HepG2 (cell line): ENCODE measurements around the gene MCF2L. TPM values are rescaled to one million over a fixed set of nuclear protein-coding genes. Genes with fewer than 3 reads are reported as not detected.
A peak's percentile ranks its signal among the peaks of the same experiment; 100 is the strongest.

Experiments
- CHD2 ChIP-seq: IDR thresholded peaks from 2 replicates; pipeline ENCODE4 v1.6.1; 2011; ENCODE audit warnings: low read depth, low read length, improper control_type of control experiment
- CSRNP2 ChIP-seq: sonication (generic); formaldehyde crosslinking; conservative IDR thresholded peaks from 2 replicates; pipeline ENCODE4 v1.8.0; 2022; ENCODE audit warnings: low read depth, missing genetic modification reagents
- DNMT3B ChIP-seq: conservative IDR thresholded peaks from 2 replicates; pipeline ENCODE4 v1.6.1; 2016; ENCODE audit warnings: missing biosample characterization, control low read depth
- EZH2 ChIP-seq: conservative IDR thresholded peaks from 2 replicates; pipeline ENCODE4 v1.6.1; 2012; ENCODE audit warnings: mild to moderate bottlenecking, low read depth, low read length, moderate library complexity
- FOSL2 ChIP-seq: sonication (generic); formaldehyde crosslinking; IDR thresholded peaks from 2 replicates; pipeline ENCODE4 v1.4.0; 2020; ENCODE audit warnings: missing genetic modification reagents
- FOXO1 ChIP-seq: sonication (generic); formaldehyde crosslinking; IDR thresholded peaks from 2 replicates; pipeline ENCODE4 v1.4.0; 2020; ENCODE audit warnings: missing genetic modification reagents
- GABPA ChIP-seq, 2 experiments: IDR thresholded peaks; 2 replicates each; pipeline ENCODE4 v1.6.1; 2011 to 2016; ENCODE audit warnings: low read depth in 2 of 2, low read length in 1 of 2, missing biosample characterization in 1 of 2, missing genetic modification characterization in 1 of 2
- HNF4A ChIP-seq: sonication (generic); formaldehyde crosslinking; IDR thresholded peaks from 2 replicates; pipeline ENCODE4 v1.4.0; 2020; ENCODE audit warnings: missing genetic modification reagents
- ISX ChIP-seq: sonication (generic); formaldehyde crosslinking; conservative IDR thresholded peaks from 2 replicates; pipeline ENCODE4 v1.5.0; 2020; ENCODE audit warnings: missing genetic modification reagents
- KMT2A ChIP-seq: sonication (generic); formaldehyde crosslinking; IDR thresholded peaks from 2 replicates; pipeline ENCODE4 v1.4.0; 2020; ENCODE audit warnings: missing genetic modification reagents
- LRRFIP1 ChIP-seq: sonication (generic); formaldehyde crosslinking; conservative IDR thresholded peaks from 2 replicates; pipeline ENCODE4 v1.4.0; 2020; ENCODE audit warnings: missing genetic modification reagents
- MTA1 ChIP-seq: sonication (generic); formaldehyde crosslinking; IDR thresholded peaks from 2 replicates; pipeline ENCODE4 v1.4.0; 2020; ENCODE audit warnings: missing genetic modification reagents, mild to moderate bottlenecking, borderline replicate concordance
- NFIC ChIP-seq: IDR thresholded peaks from 2 replicates; pipeline ENCODE4 v1.6.1; 2012; ENCODE audit warnings: mild to moderate bottlenecking, low read length, inconsistent platforms
- PAF1 ChIP-seq: IDR thresholded peaks from 2 replicates; pipeline ENCODE4 v1.6.1; 2016; ENCODE audit warnings: missing genetic modification reagents, missing compliant biosample characterization
- PHF21A ChIP-seq: sonication (generic); formaldehyde crosslinking; IDR thresholded peaks from 2 replicates; pipeline ENCODE4 v1.5.0; 2020; ENCODE audit warnings: mild to moderate bottlenecking, missing genetic modification reagents
- PLSCR1 ChIP-seq: sonication (generic); formaldehyde crosslinking; IDR thresholded peaks from 2 replicates; pipeline ENCODE4 v1.5.0; 2020; ENCODE audit warnings: missing genetic modification reagents, mild to moderate bottlenecking, borderline replicate concordance
- RAD51 ChIP-seq: fragments of 450-650 bp; IDR thresholded peaks from 2 replicates; pipeline ENCODE4 v1.6.1; 2016; ENCODE audit warnings: borderline replicate concordance
- RXRB ChIP-seq: IDR thresholded peaks from 2 replicates; pipeline ENCODE4 v1.6.1; 2016; ENCODE audit warnings: borderline replicate concordance, missing genetic modification reagents, missing compliant biosample characterization
- SAP130 ChIP-seq: IDR thresholded peaks from 2 replicates; pipeline ENCODE4 v1.6.1; 2016; ENCODE audit warnings: low read depth
- SYNCRIP ChIP-seq: fragments of 200-400 bp; formaldehyde crosslinking; IDR thresholded peaks from 2 replicates; pipeline ENCODE4 v1.6.1; 2018; ENCODE audit warnings: mild to moderate bottlenecking, low read depth, low read length; ENCODE audit not compliant: insufficient read depth
- TCF12 ChIP-seq, 2 experiments: fragments of 450-650 bp in 1 of 2; sonication (generic) in 1 of 2; formaldehyde crosslinking in 1 of 2; IDR thresholded peaks; 2 replicates each; pipeline versions ENCODE4 v1.6.1 to v1.8.0; 2017 to 2022; ENCODE audit warnings: antibody characterized with exemption in 1 of 2, mild to moderate bottlenecking in 1 of 2, missing genetic modification reagents in 1 of 2, moderate library complexity in 1 of 2
- THYN1 ChIP-seq: sonication (generic); formaldehyde crosslinking; IDR thresholded peaks from 2 replicates; pipeline ENCODE4 v1.8.1; 2023; ENCODE audit warnings: low read depth, mild to moderate bottlenecking, moderate library complexity, missing genetic modification reagents, borderline replicate concordance
- ZMAT5 ChIP-seq: sonication (generic); formaldehyde crosslinking; IDR thresholded peaks from 2 replicates; pipeline ENCODE4 v1.5.0; 2020; ENCODE audit warnings: mild to moderate bottlenecking, low read depth, missing genetic modification reagents, borderline replicate concordance
- ZMYM3 ChIP-seq: sonication (generic); formaldehyde crosslinking; IDR thresholded peaks from 2 replicates; pipeline ENCODE4 v1.5.1; 2020; ENCODE audit warnings: mild to moderate bottlenecking, missing genetic modification reagents
- ZNF792 ChIP-seq: IDR thresholded peaks from 2 replicates; pipeline ENCODE4 v1.6.1; 2016
- ZNF878 ChIP-seq: sonication (generic); formaldehyde crosslinking; IDR thresholded peaks from 2 replicates; pipeline ENCODE4 v1.8.1; 2023; ENCODE audit warnings: mild to moderate bottlenecking, missing genetic modification reagents, moderate library complexity
- polyA plus RNA-seq, 8 experiments: library from polyadenylated mRNA; depleted of rRNA in 3 of 8; stranded (reverse) in 7 of 8; unstranded in 1 of 8; fragments of >200 nt; fragmentation: Illumina TruSeq in 4 of 8; extraction: Trizol in 4 of 8; gene quantifications; 2 replicates each; pipeline versions ENCODE4 v1.2.1 to v1.2.3, GENCODE V29; 2011 to 2016; ENCODE audit warnings: low read depth in 4 of 8, missing spikeins in 1 of 8, mixed read lengths in 1 of 8; ENCODE audit not compliant: insufficient read depth in 1 of 8
- total RNA-seq, 5 experiments: library from RNA; depleted of rRNA; stranded (reverse); fragments of >200 nt; fragmentation: Illumina TruSeq; extraction: Trizol; gene quantifications; 2 replicates each; pipeline ENCODE4 v1.2.3, GENCODE V29; 2016; ENCODE audit warnings: low read depth in 1 of 5

Gene MCF2L
- total and polyA plus RNA-seq, 2 of the 13 experiments (the other 11 are each of a cell fraction or from before 2014, with no cell fraction given), result 19.4 to 28.4 TPM

GRCh38 chr13:113105032-113105920 lies 136.3 kb downstream of the MCF2L start, which contains the start of gene F7 (continued):
- TF ChIP-seq FOXO1 (CRISPR knock-in tag) (peak; percentile 95), CSRNP2 (CRISPR knock-in tag) (no peak), CHD2 (peak; percentile 65), SAP130 (CRISPR knock-in tag) (peak; percentile 97), EZH2 (no peak), ZNF878 (CRISPR knock-in tag) (no peak), THYN1 (no peak), TCF12 (IDR thresholded peaks at IDR 0.05) (no peak), TCF12 (CRISPR knock-in tag; IDR thresholded peaks at IDR 0.05) (0 out of 2 replicates have a peak, but pooled peaks have one; percentile 40), GABPA (IDR thresholded peaks at IDR 0.05; ENCODE audit: low read depth, low read length) (no peak), GABPA (CRISPR knock-in tag; IDR thresholded peaks at IDR 0.05; ENCODE audit: low read depth) (0 out of 2 replicates have a peak, but pooled peaks have one; percentile 10), LRRFIP1 (CRISPR knock-in tag) (no peak), FOSL2 (CRISPR knock-in tag) (peak; percentile 69), ISX (no peak), MTA1 (peak; percentile 98), ZMYM3 (no peak; the same call in none of the 2 replicates), PAF1 (CRISPR knock-in tag) (no peak), NFIC (no peak), PHF21A (peak; percentile 99), ZMAT5 (CRISPR knock-in tag) (no peak), HNF4A (peak; percentile 98), ZNF792 (CRISPR knock-in tag) (peak; percentile 47; the same call in 1 of the 2 replicates), RXRB (CRISPR knock-in tag) (peak; percentile 80), RAD51 (no peak), PLSCR1 (CRISPR knock-in tag) (no peak), KMT2A (CRISPR knock-in tag) (no peak), SYNCRIP (no peak), DNMT3B (no peak)
